GM12878 (cell line): ENCODE measurements around the gene R3HDM2.

Experiments
- CHD2 ChIP-seq: IDR thresholded peaks from 2 replicates; pipeline ENCODE4 v1.6.1; 2011; ENCODE audit warnings: low read depth, low read length, improper control_type of control experiment, borderline replicate concordance
- CTCF ChIP-seq, 3 experiments: IDR thresholded peaks in 2 of 3; conservative IDR thresholded peaks in 1 of 3; 2 replicates each; pipeline ENCODE4 v1.5.1; 2011; ENCODE audit warnings: low read depth in 3 of 3, low read length in 3 of 3, mild to moderate bottlenecking in 3 of 3, control low read depth in 2 of 3, moderate library complexity in 2 of 3, inconsistent platforms in 1 of 3, mixed read lengths in 1 of 3; ENCODE audit not compliant: control insufficient read depth in 2 of 3, insufficient read depth in 1 of 3; ENCODE audit errors: extremely low read depth in 1 of 3
- EZH2 ChIP-seq: IDR thresholded peaks from 2 replicates; pipeline ENCODE4 v1.6.1; 2012; ENCODE audit warnings: low read depth, mild to moderate bottlenecking, control low read depth, inconsistent platforms, low read length, borderline replicate concordance; ENCODE audit not compliant: control insufficient read depth
- JUND ChIP-seq: IDR thresholded peaks from 2 replicates; pipeline ENCODE4 v1.6.1; 2012; ENCODE audit warnings: low read depth, mild to moderate bottlenecking, low read length, improper control_type of control experiment, moderate library complexity
- POLR2A ChIP-seq: IDR thresholded peaks from 2 replicates; pipeline ENCODE4 v1.6.1; 2011; ENCODE audit warnings: low read depth, mild to moderate bottlenecking, low read length

GRCh38 chr12:57220770-57221168, 210.1 kb downstream of the R3HDM2 start:
- no peak for TF ChIP-seq JUND
- no peak for TF ChIP-seq CHD2
- no peak for TF ChIP-seq CTCF (IDR thresholded peaks at IDR 0.05 in 2 of 3, conservative IDR thresholded peaks at IDR 0.05 in 1 of 3; ENCODE audit: control insufficient read depth in 2 of 3, extremely low read depth in 1 of 3, insufficient read depth in 1 of 3, low read depth in 3 of 3, low read length in 3 of 3)
- TF ChIP-seq EZH2: no peak
- TF ChIP-seq POLR2A: no peak
